Left cardiac atrium (tissue), 4 donors: ENCODE data around the gene IPO9. TPM values are rescaled to one million over a fixed set of nuclear protein-coding genes. Genes with fewer than 3 reads are reported as not detected.
"Not testable (repeated sequence)": the region's sequence is repeated elsewhere in the genome, so short reads cannot be mapped to it uniquely, and the experiment has no call there.

ENCODE experiments used
- ATAC-seq, 2 donors: fragments of 200-7000 bp; cut with Tn5 transposase; one replicate each; pipeline ENCODE4 v1.9.1; 2020; ENCODE audit warnings: mild to moderate bottlenecking in 2 of 2, moderate library complexity in 2 of 2
- DNase-seq: peaks from one replicate; pipeline ENCODE4 v3.0.0-alpha.2; 2020
- intact Hi-C, 2 donors: fragments of 100-400 bp; cut with DNase I; formaldehyde crosslinking; loops; one replicate each; pipeline versions ENCODE4 v1.14.1 to v1.15.1; 2022 to 2023
- total RNA-seq, 2 donors: library from RNA; stranded (reverse); fragmentation: NEBNext Ultra II Directional; extraction: Animal tissue kit (Norgen Biotek cat#: 25700); gene quantifications; one replicate each; pipeline ENCODE4 v1.2.1, GENCODE V29; 2021
- donor health status: DM: no; HTN: yes; CAD: no.
- donor health status: DM: no; HTN: yes; CAD: no; lungs with severe emphysema.
- donor health status: DM: yes; HTN: yes; CAD: no.
- donor health status: Dilated cardiomyopathy.

IPO9 gene
- total RNA-seq, 2 donors from 2014 or later = 25.8 to 26.6 TPM

- ATAC-seq (no peak), DNase-seq (no peak)
- intact Hi-C loops = no loop called here
Observed at GRCh38 chr1:201806801-201807200, 22.2 kb upstream of the IPO9 start.

- intact Hi-C loops = no loop called here
- DNase-seq (no peak), ATAC-seq (peak; percentile 23 to 33)
Observed at GRCh38 chr1:201807958-201808632, 20.9 kb upstream of the IPO9 start.

GRCh38 chr1:201808633-201808990, 20.3 kb upstream of the IPO9 start:
- intact Hi-C loops = no loop called here
- no peak for ATAC-seq
- no peak for DNase-seq

GRCh38 chr1:201809876-201810275, 19.1 kb upstream of the IPO9 start:
- intact Hi-C loops = no loop called here
- ATAC-seq (no peak), DNase-seq (no peak)

- DNase-seq = no peak
- ATAC-seq = no peak
- intact Hi-C loops = no loop called here
Observed at GRCh38 chr1:201810466-201811216, 18.3 kb upstream of the IPO9 start.

- intact Hi-C loops = no loop called here
- ATAC-seq = no peak
- no peak for DNase-seq
Observed at GRCh38 chr1:201813226-201813625, 15.7 kb upstream of the IPO9 start.

- intact Hi-C loops = no loop called here
- DNase-seq (no peak), ATAC-seq (no peak)
Observed at GRCh38 chr1:201816309-201816854, 12.6 kb upstream of the IPO9 start.

GRCh38 chr1:201818971-201819750, 9.8 kb upstream of the IPO9 start:
- no peak for DNase-seq
- no peak for ATAC-seq
- intact Hi-C loops = no loop called here

GRCh38 chr1:201820413-201820812, 8.5 kb upstream of the IPO9 start:
- no peak for DNase-seq
- intact Hi-C loops = no loop called here
- no peak for ATAC-seq

DNA sequence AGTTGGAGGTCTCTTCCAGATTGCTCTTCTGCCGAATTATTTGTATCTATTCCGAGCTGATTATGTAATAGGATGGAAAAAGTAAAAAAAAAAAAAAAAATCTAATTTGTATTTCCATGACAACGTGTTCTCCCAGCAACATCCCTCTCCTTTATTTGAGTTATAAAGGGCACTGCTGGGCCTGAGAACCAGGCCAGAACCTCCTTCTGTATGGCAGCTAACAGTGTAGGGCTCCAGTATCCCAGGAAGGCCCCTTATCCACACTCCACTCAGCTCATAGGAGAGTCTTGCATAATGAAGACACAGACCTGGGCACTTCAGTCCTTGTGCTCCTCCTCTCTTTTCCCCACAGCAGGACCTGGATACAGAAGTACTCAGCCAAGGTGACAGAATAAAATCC, 3.7 kb upstream of the IPO9 start:
- DNase-seq (no peak), ATAC-seq (no peak)
- intact Hi-C loops = no loop called here

DNA sequence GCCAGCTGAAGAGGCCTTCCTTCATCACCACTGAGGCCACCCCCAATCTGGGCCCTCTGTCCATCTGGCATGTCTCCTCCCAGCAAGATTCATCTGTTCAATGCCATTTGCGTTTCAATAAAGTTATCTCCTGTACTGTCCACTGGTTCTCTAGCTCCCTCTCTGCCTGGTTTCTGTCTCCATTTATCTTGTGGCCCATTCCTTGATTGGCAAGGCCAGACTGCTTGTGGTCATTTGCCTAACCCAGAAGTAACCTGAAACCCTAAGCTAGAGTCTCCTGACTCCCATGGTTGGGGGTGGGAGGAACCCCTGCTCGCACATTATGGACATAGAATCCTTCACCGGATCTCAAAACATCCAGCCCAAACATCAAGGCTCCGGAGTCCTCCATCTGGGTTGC, 2.1 kb upstream of the IPO9 start:
- DNase-seq (no peak), ATAC-seq (no peak)
- intact Hi-C loops = no loop called here

GRCh38 chr1:201827321-201828216, 1.4 kb upstream of the IPO9 start:
- intact Hi-C loops = no loop called here
- DNase-seq (no peak), ATAC-seq (no peak)

DNA sequence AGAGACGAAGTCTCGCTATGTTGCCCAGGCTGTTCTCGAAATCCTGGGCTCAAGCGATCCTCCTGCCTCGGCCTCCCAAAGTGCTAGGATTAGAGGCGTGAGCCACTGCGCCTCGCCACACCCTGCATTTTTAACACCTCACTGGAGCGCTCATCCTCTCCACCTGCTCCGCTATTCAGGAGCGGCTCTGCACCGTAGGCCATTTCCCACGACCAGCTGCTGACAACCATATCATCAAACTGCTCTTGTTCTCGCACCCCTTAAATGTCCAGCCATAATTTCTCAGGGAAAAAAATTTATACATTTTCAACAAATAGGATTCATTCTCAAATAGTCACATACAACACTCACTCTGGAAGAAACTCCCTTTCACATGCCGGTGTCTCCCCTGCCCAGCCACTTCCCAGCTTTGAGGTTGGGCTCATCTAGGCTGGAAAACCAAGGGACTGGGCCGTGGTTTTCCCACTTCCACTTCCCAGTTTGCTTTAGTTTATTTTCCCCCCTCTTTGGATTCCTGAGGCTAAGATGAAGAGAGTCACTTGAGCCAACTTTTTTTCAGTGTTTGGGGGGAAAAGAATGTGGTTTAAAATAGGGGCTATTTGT, 639 bp upstream of the IPO9 start:
- no peak for DNase-seq
- peak in 1 of 2 donors; percentile 3 for ATAC-seq
- intact Hi-C loops = no loop called here

- ATAC-seq (no peak), DNase-seq (no peak)
- intact Hi-C loops = no loop called here
Observed at GRCh38 chr1:201831371-201831770, 2.4 kb downstream of the IPO9 start.

- ATAC-seq (no peak), DNase-seq (no peak)
- intact Hi-C loops = no loop called here
Observed at GRCh38 chr1:201834621-201835020, 5.7 kb downstream of the IPO9 start.

DNA sequence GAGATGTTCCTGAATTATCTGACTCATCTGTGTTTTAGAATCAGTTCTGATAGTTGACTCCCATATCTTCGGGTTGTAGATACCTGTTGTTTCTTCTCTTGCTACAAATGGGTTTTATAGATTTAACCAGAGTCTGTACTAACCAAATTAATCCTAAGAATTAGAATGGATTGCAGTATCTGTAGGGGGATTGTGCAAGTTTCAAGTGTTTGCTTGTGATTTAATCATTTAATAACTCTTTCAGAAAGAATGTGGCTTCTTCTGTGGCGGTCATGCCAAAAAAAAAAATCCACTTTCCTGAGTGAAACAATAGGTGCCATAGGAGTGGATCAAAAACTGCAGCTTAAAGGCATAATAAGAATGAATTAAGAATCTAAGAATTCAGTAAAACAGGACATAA, 9.4 kb downstream of the IPO9 start:
- intact Hi-C loops = no loop called here
- DNase-seq (no peak), ATAC-seq (no peak)

- DNase-seq, ATAC-seq, intact Hi-C loops: not testable (repeated sequence)
Observed at GRCh38 chr1:201839089-201839488, 10.1 kb downstream of the IPO9 start.

GRCh38 chr1:201840055-201840454, 11.1 kb downstream of the IPO9 start:
- no peak for ATAC-seq
- intact Hi-C loops = no loop called here
- DNase-seq = no peak

DNA sequence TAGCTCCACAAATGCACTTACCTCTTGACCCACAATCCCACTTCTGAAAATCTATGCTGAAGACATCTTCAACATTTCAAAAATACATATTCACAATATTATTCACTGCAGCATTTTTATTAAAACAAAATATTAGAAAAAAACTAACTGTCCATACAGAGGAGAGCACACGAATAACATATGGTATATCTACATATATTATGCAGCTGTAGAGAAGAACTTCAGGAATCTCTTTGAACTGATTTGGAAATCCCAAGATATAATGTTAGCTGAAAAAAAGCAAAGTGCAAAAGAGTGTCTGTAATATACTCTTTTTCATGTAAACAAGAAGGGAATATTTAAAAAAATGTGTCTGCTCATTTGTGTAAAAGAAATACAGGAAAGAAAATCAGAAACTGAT, 11.5 kb downstream of the IPO9 start:
- intact Hi-C loops = no loop called here
- DNase-seq = no peak

More for the DNA sequence above, 11.5 kb downstream of the IPO9 start:
- no peak for ATAC-seq
